GM21619 (cell line): ENCODE results near the gene KNOP1.
"Not testable (repeated sequence)": the region's sequence is repeated elsewhere in the genome, so short reads cannot be mapped to it uniquely, and the experiment has no call there.

Experiments used
- ATAC-seq: cut with Tn5 transposase; IDR thresholded peaks from one replicate; pipeline ENCODE4 v1.9.1; 2021; ENCODE audit not compliant: unreplicated experiment

The KNOP1 gene

DNA sequence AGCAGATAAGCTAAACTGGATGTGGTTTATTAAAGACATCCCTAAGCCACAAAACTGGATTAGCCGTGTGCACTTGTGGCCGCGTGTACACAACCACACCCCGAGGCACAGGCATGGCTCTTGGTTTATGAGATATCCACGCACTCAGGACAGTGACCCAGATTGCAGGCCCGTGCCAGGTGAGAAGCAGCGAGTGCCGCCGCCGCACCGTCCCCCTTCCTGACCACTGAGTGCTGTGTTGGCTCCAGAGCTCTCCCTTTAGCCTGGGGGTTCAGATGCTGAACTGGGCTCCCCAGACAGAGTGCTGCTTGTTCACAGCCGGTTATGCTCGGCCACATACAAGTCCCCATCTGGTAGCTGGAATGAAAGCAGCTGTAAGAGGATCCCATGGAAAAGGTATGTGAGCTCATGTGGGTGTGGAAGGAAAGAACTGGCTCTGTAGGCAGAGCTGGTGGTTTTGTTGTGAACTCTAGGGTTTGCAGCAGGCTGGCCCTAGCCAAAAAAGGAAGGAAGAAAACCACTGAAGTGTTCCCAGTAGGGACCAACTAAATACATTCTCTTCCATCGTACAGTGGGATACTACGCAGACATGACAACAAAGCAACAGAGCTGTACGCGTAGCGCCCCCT is 29.5 kb downstream of the KNOP1 start:
- ATAC-seq, result no peak

DNA sequence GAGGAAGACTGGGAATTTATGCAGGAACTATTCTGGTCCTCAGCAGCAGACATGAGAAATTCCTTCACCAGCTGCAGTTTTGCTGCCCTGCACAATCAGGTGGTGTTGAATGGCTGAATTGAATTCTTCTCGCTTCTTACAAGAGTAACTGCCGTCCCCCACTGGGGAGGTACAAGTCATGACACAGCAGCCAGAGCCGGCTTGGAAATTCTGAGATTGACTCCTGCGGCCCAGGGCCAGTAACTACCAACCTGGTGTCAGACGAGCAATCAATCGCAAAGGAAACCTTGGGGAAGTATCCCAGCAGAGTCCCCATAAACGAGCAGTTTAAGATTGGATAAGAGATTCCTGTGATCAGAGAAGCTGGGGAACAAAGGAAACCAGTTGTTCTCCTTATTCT is 30.7 kb downstream of the KNOP1 start:
- no peak for ATAC-seq

DNA sequence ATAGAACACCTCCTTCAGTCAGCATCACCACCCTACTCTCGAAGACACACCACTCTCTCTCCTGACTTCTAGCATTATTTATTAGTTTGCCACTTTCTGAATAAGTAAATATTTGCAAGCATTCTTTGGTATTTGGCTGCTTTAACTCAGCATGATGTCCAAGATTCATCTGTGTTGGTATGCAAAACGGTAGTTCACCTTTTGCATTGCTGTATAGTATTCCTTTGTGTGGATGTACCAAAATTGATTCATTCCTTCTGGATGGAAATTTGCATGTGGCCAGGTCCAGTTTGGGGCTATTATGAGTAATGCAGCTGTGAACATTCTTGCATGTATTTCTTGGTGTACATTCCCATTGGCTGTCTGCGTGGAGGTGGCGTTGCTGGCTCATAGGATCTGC is 32.9 kb downstream of the KNOP1 start:
- no peak for ATAC-seq

DNA sequence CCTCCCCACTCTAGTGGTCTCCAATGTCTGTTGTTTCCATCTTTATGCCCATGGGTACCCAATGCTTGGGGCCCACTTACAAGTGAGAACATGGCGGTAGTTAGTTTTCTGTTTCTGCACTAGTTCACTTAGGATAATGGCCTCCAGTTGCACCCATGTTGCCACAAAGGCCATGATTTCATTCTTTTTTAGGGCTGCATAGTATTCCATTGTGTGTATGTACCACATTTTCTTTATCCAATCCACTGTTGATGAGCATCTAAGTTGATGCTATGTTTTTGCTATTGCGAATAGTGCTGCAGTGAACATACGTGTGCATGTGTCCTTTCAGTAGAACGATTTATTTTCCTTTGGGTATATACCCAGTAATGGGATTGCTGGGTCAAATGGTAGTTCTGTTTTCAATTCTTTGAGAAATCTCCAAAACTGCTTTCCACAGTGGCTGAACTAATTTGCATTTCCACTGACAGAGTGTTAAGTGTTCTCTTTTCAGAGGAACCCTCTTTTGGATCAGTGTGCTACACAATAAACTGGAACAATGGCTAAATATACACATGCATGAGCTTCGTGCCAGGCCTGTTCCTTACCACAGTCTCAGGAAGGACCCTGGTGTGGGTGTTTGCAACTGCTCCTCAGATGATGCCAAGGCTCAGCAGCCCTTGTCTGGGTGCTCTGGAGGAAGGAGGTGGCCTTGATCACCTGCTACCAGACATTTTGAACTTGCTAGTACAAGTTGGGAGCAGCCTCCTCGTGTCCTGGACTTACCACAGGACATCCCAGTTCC is 34.4 kb downstream of the KNOP1 start:
- ATAC-seq, result no peak

DNA sequence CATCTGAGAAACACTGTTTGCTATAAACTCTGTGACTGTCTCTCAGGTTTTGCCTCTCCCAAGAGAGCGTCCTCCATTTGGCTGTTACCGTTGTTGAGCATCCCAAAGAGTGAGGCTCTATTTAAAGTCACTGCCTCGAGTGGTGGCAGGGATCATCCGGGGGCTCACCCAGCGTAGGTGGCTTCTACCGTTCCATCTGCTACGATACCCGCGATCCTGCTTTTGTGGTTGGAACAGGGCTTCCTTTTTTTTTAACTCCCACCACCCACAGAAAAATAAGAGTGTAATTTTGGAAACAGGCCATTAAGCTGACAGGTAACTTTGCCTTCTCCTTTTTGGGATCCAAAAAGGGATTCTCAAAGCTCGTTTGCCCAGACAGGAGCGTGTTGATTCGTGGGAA is 36.4 kb downstream of the KNOP1 start:
- no peak for ATAC-seq

DNA sequence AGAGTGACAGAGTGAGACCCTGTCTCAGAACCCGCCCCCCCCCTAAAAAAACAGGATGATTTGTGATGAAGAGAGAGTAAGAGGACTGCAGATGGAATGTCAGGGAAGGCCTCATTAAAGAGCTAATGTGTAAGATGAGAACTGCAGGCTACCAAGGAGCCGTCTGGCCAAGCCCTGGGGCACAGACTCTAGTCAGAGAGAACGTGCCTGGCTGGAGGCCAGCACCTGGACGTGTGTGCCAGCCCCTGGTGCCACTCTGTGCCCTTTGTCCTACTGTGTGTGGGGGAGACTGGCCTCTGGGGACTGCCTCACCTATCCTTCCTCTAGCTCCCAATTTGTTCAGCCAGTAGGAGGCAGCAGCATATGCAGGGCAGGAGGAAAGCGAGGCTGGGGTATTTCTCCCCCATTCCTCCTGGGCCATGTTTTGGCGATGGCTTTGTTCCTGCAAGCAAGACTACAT is 37.1 kb downstream of the KNOP1 start:
- no peak for ATAC-seq

DNA sequence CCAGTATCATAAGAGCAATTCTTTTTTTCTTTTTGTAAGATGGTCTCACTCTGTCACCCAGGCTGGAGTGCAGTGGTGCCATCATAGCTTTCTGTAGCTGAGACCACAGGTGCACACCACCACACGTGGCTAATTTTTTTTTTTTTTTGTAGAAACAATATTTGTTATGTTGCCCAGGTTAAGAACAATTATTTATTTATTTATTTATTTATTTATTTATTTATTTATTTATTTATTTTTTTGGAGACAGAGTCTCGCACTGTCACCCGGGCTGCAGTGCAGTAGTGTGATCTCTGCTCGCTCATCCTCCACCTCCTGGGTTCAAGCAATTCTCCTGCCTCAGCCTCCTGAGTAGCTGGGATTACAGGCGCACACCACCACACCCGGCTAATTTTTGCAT is 38.7 kb downstream of the KNOP1 start:
- ATAC-seq, result not testable (repeated sequence)

DNA sequence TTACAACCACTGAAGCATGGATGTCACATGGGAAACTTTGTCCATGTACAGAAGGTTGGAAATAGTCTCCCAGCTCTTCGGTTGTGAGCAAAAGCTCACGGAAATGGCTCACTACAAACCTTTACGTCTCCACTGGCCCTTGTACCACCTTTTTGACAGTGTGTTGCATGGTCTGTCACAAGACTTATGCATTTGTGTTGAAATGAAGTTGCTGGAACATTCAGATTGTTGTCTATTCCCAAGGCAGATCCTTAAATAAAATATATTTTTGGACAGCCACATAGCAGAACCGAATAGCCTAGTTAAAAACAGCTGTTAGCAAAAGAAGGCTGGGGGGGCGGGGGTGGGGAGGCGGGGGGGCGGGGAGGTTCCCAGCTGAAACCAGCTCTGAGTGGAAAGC is 39.2 kb downstream of the KNOP1 start:
- ATAC-seq, result no peak

DNA sequence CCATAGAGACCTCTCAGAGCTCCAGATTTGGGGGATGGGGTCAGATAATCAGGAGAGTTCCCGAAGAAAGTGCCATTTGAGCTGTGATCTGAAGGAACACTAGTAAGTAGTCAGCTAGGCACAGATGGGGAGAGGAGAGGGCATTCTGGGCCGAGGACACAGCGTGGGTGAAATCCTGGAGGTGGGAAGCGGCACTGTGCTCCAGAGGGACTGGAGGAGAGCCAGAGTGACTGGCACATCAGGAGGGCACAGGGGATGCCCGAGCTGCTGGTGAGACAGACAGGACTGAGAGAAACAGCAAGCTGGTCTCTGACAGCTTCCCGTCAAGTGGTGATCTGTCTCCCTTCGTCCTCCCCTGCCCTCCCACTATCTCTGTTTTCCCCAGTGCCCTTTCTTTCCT is 40.6 kb downstream of the KNOP1 start:
- ATAC-seq, result no peak

DNA sequence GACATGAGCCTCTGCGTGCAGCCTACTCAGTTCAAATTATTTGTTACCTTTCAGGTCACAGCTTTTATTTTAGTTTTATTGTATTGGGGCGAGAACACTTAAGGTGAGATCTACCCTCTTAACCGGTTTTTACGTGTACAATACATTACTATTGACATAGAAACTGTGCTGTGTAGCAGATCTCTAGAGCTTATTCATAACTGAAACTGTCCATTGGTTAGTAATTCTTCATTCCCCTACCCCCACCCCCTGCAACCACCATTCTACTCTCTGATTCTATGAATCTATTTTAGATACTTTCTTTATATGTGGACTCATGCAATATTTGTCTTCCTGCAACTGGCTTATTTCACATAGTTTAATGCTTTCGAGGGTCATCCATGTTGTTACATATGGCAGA is 43.5 kb downstream of the KNOP1 start:
- no peak for ATAC-seq

DNA sequence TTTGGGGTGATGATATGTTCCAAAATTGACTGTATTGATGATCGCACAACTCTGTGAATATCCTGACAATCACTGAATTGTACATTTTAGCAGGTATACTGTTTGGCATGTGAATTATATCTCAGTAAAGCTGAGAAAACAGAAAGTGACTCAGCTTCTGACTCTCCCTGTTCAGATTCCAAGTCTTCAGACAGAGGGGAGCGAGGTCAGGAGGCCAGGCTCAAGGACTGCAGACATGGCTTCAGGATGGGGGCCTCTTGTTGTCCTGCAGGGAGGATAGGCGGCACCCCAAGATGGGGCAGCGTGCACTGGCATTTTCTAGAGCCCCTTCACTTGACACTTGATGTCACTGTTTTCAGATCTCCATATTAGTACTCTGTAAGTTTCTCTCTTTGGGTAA is 45.6 kb downstream of the KNOP1 start:
- ATAC-seq, result no peak

DNA sequence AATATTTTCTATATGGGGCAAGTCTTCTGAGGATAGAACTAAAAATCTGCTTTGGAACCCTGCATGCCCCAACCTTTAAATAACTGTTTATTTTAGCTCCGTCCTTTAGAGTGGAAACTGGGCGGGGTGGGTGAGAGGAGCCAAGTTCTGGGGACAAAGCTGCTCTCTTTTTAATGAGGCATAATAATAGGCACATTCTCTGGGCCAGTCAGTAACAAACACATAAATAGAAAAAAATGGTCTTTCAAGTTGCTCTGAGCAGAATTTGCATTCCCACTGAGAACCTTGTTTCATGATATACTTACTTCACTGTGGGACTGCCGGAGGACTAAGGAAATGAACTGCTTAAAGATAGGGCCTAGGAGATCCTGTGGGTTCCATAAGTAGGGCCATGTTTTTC is 51.5 kb downstream of the KNOP1 start:
- ATAC-seq, result no peak

DNA sequence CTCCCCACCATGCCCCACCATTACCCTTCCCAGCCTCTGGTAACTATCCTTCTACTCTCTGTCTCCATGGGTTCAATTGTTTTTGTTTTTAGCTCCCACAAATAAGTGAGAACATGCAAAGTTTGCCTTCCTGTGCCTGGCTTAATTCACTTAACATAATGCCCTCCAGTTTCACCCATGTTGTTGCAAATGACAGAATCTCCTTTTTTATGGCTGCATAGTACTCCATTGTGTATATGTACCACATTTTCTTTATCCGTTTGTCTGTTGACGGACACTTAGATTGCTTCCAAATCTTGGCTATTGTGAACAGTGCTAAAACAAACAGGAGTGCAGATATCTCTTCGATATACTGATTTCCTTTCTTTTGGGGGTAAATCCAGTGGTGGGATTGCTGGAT is 52.7 kb downstream of the KNOP1 start:
- ATAC-seq, result not testable (repeated sequence)

DNA sequence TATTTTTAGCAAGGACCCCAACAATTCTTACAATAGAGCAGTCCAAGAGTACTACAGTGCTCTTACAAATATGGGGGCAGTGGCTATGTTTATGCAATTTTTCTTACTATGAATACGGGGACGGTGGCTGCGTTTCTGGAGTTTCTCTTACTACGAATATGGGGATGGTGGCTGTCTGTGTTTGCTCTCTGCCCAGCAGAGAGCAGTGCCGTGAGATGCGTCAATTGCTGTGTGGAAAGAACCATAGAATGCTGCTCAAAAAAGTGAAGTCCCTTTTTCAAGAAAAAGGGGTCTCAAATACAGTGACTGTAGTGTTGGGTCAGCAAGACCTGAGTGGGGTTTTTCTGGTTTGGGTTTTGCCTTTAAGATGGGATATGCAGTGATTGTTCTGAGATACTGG is 53.9 kb downstream of the KNOP1 start:
- ATAC-seq, result no peak

DNA sequence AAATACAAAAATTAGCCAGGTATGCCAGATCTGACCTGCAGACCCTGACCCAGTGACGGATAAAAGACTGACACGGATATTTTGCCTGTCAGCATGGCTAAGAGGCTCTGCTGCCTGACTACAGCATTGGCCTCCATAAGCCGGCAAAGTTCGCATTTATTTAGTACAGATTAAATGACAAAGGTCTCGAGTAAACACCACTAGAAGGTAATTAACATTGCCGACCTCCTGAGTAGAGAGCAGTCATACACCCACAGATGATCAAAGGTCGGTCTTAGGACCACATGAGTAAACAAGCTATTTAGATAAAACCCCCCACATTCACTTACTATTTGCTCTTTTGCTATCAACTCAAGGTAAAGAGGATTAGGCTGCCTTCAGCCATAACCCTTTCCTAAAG is 55.7 kb downstream of the KNOP1 start:
- ATAC-seq, result no peak

DNA sequence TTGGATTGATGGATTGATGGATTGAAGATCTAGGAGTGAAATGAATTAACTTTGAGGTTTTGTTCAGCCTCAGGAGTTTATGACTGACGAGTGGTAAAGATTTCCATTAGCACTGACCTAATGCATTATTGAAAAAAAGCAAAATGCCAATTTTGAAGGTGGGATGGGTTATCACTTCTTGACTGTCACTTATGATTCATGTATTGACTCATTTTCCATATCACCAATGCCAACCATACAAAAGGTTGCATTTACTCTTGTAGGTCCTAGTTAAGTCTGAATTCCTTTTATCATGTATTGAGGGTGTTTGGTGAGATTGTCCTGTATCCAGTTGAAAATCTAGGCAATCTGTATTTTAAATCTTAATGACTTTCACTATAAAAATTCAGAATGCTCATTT is 57.6 kb downstream of the KNOP1 start:
- ATAC-seq, result no peak

DNA sequence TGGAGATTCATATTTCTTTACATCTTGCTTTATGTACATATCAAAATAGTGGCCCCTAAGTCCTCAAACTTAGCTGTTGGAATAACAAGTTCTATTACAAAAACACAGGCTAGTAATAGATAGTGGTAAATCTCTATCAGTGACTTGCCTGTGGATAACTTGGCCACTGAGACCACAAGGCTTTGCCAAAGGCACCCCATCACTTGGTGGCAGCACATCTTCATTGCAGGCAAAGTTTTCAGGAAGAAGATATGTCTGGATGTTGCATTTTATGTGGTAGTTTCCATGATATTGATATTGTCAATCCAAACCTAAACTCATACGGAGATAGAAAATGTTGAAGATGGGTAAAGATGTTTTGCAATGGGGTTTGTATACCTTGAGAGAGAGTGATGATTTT is 58.5 kb downstream of the KNOP1 start:
- no peak for ATAC-seq

DNA sequence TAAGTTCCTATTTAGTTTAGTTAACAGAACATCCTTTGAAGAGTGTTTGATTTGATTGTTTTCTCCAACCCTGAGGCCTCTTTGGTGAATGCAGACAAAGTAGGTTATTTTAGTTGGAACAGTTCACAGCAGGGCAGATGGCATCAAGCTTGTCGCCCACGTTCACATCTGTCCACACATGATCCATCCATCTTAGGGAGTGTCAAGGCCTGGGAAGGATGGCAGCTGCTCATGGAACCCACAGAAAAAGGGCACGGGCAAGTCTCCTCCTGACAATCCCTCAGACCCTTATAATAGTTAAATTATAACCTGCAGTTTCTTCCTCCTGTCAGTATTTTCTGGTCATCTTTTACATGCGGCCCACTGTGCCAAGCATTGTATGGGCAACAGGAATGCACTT is 60.2 kb downstream of the KNOP1 start:
- no peak for ATAC-seq

DNA sequence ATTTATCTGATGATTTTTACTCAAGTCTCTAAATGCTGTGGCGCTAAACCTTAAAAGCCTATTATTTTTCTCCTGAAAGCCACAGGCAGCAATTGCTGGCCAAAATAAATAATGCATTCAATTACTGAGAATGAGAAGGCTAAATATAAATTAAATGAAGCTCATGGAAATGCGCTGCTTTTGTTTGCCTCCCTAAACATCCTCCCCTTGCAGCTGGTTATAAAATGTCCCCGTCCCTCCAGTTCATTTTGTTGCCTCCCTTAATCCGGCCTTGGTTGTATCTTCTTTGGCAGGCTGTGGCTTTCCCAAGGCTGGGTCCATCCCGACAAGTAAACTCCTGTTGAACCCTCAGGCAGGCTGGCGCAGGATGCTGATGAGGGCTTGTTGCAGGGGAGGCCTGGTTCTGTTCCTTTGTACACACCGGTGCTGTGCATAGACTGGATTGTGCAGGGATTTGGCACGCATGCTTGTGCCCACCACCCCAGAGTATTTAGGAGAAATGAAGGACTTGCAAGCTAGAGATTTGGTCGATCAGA is 62.7 kb downstream of the KNOP1 start:
- ATAC-seq, result no peak

DNA sequence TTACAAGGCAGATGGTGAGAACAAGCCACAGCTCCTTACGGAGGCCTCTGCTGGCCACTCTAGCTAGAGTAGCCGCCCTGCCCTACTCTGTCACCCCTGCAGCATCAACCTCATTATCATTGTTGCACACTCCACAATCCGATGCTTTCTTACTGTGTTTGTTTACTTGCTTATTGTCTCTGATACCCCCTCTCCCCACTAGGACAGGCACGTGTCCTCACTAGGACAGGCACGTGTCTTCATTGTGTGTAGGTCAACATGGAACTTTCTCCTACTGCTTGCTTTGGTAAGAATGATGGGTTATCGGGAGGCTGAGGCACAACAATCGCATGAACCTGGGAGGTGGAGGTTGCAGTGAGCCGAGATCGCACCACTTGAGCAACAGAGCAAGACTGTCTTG is 63.9 kb downstream of the KNOP1 start:
- ATAC-seq, result no peak
